Cardiac fibroblast (primary cell): ENCODE data around the gene DNAH17.

Experiments used
- DNase-seq, 2 donors: peaks; one replicate each; pipeline versions ENCODE4 v3.0.0 to v3.0.0-alpha.2; 2010; ENCODE audit warnings: low read depth in 2 of 2
- H3K4me3 ChIP-seq, 2 donors: replicated peaks in 1 of 2; 1 replicate in 1 of 2; 2 replicates in 1 of 2; pipeline ENCODE4 v1.5.1; 2011; ENCODE audit warnings: low read depth in 2 of 2, low read length in 2 of 2, mild to moderate bottlenecking in 2 of 2, moderate library complexity in 1 of 2
- CTCF ChIP-seq: IDR thresholded peaks from one replicate; pipeline ENCODE4 v1.5.1; 2011; ENCODE audit warnings: low read depth, mild to moderate bottlenecking, low read length, inconsistent platforms

DNAH17 gene

GRCh38 chr17:78460176-78460675 lies 117.0 kb downstream of the DNAH17 start:
- TF ChIP-seq CTCF = no peak
- H3K4me3 ChIP-seq = no peak overlapping the region
- no peak for DNase-seq

- TF ChIP-seq CTCF = no peak
- DNase-seq = no peak
- H3K4me3 ChIP-seq = no peak overlapping the region
These were observed 117.5 kb downstream of the DNAH17 start for GRCh38 chr17:78459696-78460095.

- no peak overlapping the region for H3K4me3 ChIP-seq
- no peak for TF ChIP-seq CTCF
- no peak for DNase-seq
These were observed 118.4 kb downstream of the DNAH17 start for GRCh38 chr17:78458736-78459335.

- no peak for DNase-seq
- TF ChIP-seq CTCF = no peak
- H3K4me3 ChIP-seq = no peak overlapping the region
These were observed 119.1 kb downstream of the DNAH17 start for GRCh38 chr17:78458091-78458490.

- no peak overlapping the region for H3K4me3 ChIP-seq
- no peak for DNase-seq
- no peak for TF ChIP-seq CTCF
These were observed 122.8 kb downstream of the DNAH17 start for GRCh38 chr17:78454346-78454745.

- DNase-seq = no peak
- no peak for TF ChIP-seq CTCF
- H3K4me3 ChIP-seq = no peak overlapping the region
These were observed 125.4 kb downstream of the DNAH17 start for GRCh38 chr17:78451753-78452152.
